Measurements from ENCODE around the gene FBXL16.
"Not testable (repeated sequence)": the region's sequence is repeated elsewhere in the genome, so short reads cannot be mapped to it uniquely, and the experiment has no call there.

FBXL16 gene

GRCh38 chr16:705431-706188, at the start of gene FBXL16:
FBXL16 (minus strand) TSS chr16:705801; CDS start chr16:697405, 8,396 bp downstream.
- peak; percentile 87 for DNase-seq

GRCh38 chr16:754656-755055, 49.1 kb upstream of the FBXL16 start:
- no peak for DNase-seq

- not testable (repeated sequence) for DNase-seq
These were observed 48.6 kb upstream of the FBXL16 start for GRCh38 chr16:754121-754607.

- DNase-seq: no peak
These were observed 46.4 kb upstream of the FBXL16 start for GRCh38 chr16:752007-752312.

GRCh38 chr16:751152-752006, 45.8 kb upstream of the FBXL16 start:
- no peak for DNase-seq

GRCh38 chr16:750485-750884, 44.9 kb upstream of the FBXL16 start:
- no peak for DNase-seq

GRCh38 chr16:749010-749409, 43.4 kb upstream of the FBXL16 start:
- no peak for DNase-seq

GRCh38 chr16:747978-748746, 42.6 kb upstream of the FBXL16 start:
- DNase-seq: no peak

GRCh38 chr16:746637-747036, 41.0 kb upstream of the FBXL16 start:
- no peak for DNase-seq

- peak; percentile 16 for DNase-seq
These were observed 40.1 kb upstream of the FBXL16 start for GRCh38 chr16:745739-746138.

GRCh38 chr16:743794-744500, 38.3 kb upstream of the FBXL16 start:
- DNase-seq: no peak

- not testable (repeated sequence) for DNase-seq
These were observed 37.3 kb upstream of the FBXL16 start for GRCh38 chr16:742894-743293.

GRCh38 chr16:741986-742629, 36.5 kb upstream of the FBXL16 start:
- no peak for DNase-seq

GRCh38 chr16:740764-741505, 35.3 kb upstream of the FBXL16 start, which contains the start of gene CIAO3:
CIAO3 (minus strand) TSS chr16:740997; CDS start chr16:740985, 12 bp downstream.
- peak; percentile 91 for DNase-seq

- DNase-seq: no peak
These were observed 34.8 kb upstream of the FBXL16 start for GRCh38 chr16:740459-740763.

- no peak for DNase-seq
These were observed 34.2 kb upstream of the FBXL16 start for GRCh38 chr16:739560-740458.

- no peak for DNase-seq
These were observed 31.4 kb upstream of the FBXL16 start for GRCh38 chr16:736936-737481.

- DNase-seq: no peak
These were observed 30.4 kb upstream of the FBXL16 start for GRCh38 chr16:735982-736453.

- no peak for DNase-seq
These were observed 29.6 kb upstream of the FBXL16 start for GRCh38 chr16:734981-735881.

Measured in NCI-H345 (cell line).